Glutamatergic neuron (in vitro differentiated cells): Measurements from ENCODE around the gene TBL1XR1. TPM values are rescaled to one million over a fixed set of nuclear protein-coding genes. Genes with fewer than 3 reads are reported as not detected.

ENCODE experiments used
- DNase-seq: peaks from one replicate; pipeline ENCODE4 v3.0.0; 2022
- H3K27ac Mint-ChIP-seq: one replicate; pipeline ENCODE4 v1.8.0; 2020; ENCODE audit warnings: mild to moderate bottlenecking, mixed read lengths, inconsistent platforms; ENCODE audit not compliant: unreplicated experiment
- H3K27me3 Mint-ChIP-seq: one replicate; pipeline ENCODE4 v1.8.0; 2020; ENCODE audit warnings: mild to moderate bottlenecking, moderate library complexity, mixed read lengths, inconsistent platforms; ENCODE audit not compliant: unreplicated experiment
- H3K36me3 Mint-ChIP-seq: one replicate; pipeline ENCODE4 v1.8.0; 2020; ENCODE audit warnings: mild to moderate bottlenecking, mixed read lengths, inconsistent platforms; ENCODE audit not compliant: unreplicated experiment
- H3K4me1 Mint-ChIP-seq: one replicate; pipeline ENCODE4 v1.8.0; 2020; ENCODE audit warnings: mild to moderate bottlenecking, low read depth, mixed read lengths, inconsistent platforms; ENCODE audit not compliant: unreplicated experiment
- H3K4me3 Mint-ChIP-seq: one replicate; pipeline ENCODE4 v1.8.0; 2020; ENCODE audit warnings: mild to moderate bottlenecking, mixed read lengths, inconsistent platforms; ENCODE audit not compliant: unreplicated experiment
- H3K9me3 Mint-ChIP-seq: one replicate; pipeline ENCODE4 v1.8.0; 2020; ENCODE audit warnings: mild to moderate bottlenecking, moderate library complexity, mixed read lengths, inconsistent platforms; ENCODE audit not compliant: unreplicated experiment
- CTCF ChIP-seq: fragments of 200-600 bp; sonication (generic); IDR thresholded peaks from one replicate; pipeline ENCODE4 v1.5.0; 2021; ENCODE audit not compliant: partially characterized antibody, unreplicated experiment
- total RNA-seq: library from RNA; stranded (reverse); fragmentation: NEBNext Ultra II Directional; extraction: Animal tissue kit (Norgen Biotek cat#: 25700); gene quantifications from one replicate; pipeline ENCODE4 v1.2.1, GENCODE V29; 2021; ENCODE audit not compliant: unreplicated experiment

The TBL1XR1 gene
- total RNA-seq, 1 donor from 2014 or later: 101 TPM

DNA sequence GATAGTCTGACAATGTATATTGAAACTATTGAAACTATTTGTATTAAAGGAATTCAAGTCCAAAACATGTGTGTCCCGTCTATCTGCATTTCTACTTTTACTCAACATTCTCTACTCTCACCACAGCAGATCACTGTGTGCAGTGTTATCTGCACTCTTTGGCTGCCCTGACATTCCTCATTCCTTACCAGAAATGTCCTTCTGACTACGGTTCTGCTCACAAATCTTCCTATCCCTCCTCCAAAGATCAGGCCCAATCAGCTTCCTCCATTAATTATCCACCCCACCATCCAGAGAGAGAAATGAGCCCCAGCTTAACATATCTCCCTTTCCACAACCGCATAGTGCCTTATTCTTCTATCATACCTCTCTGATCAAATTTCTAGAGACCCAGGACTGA, 94.7 kb downstream of the TBL1XR1 start:
- H3K4me1 Mint-ChIP-seq: peaks cover 15% of the 10 kb centered on the region
- peaks cover 2% of the 10 kb centered on the region for H3K9me3 Mint-ChIP-seq
- no peaks in the 10 kb centered on the region for H3K36me3 Mint-ChIP-seq
- no peak overlapping the region for H3K4me3 Mint-ChIP-seq
- no peak for DNase-seq
- no peaks in the 10 kb centered on the region for H3K27me3 Mint-ChIP-seq
- no peak for TF ChIP-seq CTCF
- no peak overlapping the region for H3K27ac Mint-ChIP-seq

DNA sequence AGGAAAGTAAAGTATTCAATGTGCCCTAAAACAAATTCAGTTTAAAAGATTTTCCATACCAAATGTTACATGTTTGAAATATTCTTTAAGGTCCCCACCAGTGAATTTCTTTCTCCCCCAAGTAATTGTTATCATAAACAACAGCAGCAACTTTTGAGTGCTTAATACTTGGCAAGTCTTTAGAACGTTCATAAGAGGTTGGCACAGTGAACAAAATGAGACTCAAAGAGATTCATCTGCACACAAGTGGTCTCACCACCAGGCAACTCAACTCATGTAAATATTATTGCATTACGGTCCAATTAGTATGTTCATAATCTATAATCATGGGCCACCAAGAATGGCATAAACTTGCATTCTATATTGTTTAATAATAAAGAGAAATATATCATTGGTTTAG, 98.7 kb downstream of the TBL1XR1 start:
- no peaks in the 10 kb centered on the region for H3K9me3 Mint-ChIP-seq
- peaks cover 4% of the 10 kb centered on the region for H3K36me3 Mint-ChIP-seq
- H3K4me1 Mint-ChIP-seq: peaks cover 5% of the 10 kb centered on the region
- no peaks in the 10 kb centered on the region for H3K27me3 Mint-ChIP-seq
- DNase-seq: no peak
- TF ChIP-seq CTCF: no peak
- no peak overlapping the region for H3K4me3 Mint-ChIP-seq
- no peak overlapping the region for H3K27ac Mint-ChIP-seq

DNA sequence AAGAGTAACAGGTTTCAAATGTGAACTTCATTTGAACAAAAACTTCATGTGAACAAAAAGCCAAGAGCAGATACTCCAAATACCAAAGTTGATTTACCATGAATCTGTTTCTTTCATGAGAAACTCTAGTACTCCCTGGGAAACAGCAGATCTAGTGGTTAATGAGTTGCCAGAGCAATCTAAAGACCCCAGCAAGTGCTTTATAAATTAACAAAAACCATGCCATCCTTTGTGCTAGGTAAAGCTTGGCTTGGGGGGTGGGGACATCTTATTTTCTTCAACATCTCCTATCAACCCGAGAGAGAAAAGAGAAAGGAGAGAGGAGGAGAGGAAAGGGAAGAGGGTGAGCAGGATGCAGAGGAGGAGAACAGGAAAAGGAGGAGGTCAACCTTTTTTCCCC, 100.7 kb downstream of the TBL1XR1 start:
- Mint-ChIP-seq H3K9me3 (no peaks in the 10 kb centered on the region), H3K27me3 (no peaks in the 10 kb centered on the region), H3K4me1 (peaks cover 1% of the 10 kb centered on the region), H3K27ac (no peak overlapping the region), H3K4me3 (no peak overlapping the region), H3K36me3 (peaks cover 6% of the 10 kb centered on the region)
- no peak for TF ChIP-seq CTCF
- DNase-seq: no peak

DNA sequence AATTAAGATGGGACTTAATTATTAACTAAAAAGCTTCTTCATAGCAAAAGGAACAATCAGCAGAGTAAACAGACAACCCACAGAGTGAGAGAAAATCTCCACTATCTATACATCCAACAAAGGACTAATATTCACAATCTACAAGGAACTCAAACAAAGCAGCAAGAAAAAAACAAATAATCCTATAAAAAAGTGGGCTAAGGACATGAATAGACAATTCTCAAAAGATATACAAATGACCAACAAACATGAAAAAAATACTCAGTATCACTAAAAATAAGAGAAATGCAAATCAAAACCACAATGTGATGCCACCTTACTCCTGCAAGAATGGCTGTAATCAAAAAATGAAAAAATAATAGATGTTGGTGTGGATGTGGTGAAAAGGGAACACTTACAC, 103.3 kb downstream of the TBL1XR1 start:
- H3K27ac Mint-ChIP-seq: no peak overlapping the region
- H3K4me3 Mint-ChIP-seq: no peak overlapping the region
- TF ChIP-seq CTCF: no peak
- no peak for DNase-seq
- peaks cover 6% of the 10 kb centered on the region for H3K36me3 Mint-ChIP-seq
- H3K9me3 Mint-ChIP-seq: no peaks in the 10 kb centered on the region
- H3K27me3 Mint-ChIP-seq: no peaks in the 10 kb centered on the region
- H3K4me1 Mint-ChIP-seq: peaks cover 7% of the 10 kb centered on the region

DNA sequence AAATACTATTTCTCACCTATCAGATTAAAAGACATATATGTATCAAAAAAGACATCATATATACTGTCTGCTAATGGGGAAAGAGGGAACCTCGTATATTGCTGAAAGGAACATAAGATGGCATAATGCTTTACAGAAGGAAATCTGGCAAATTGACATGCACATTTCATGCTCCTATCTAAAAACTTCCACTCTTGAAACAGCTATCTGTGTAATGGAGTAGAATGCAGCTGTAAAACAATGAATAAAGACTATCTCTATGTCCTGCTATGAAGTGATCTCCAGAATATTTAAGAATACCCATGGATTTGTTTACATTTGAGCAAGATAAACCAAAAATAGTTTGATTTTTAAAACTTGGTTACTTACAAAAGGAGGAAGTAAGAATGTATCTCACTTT, 107.4 kb downstream of the TBL1XR1 start:
- Mint-ChIP-seq H3K4me3 (no peak overlapping the region), H3K9me3 (peaks cover under 1% of the 10 kb centered on the region), H3K27ac (no peak overlapping the region), H3K36me3 (peaks cover 6% of the 10 kb centered on the region), H3K27me3 (no peaks in the 10 kb centered on the region), H3K4me1 (peaks cover 8% of the 10 kb centered on the region)
- no peak for DNase-seq
- TF ChIP-seq CTCF: no peak
